Endodermal cell (in vitro differentiated cells): ENCODE results near the gene RGS9. TPM values are rescaled to one million over a fixed set of nuclear protein-coding genes. Genes with fewer than 3 reads are reported as not detected.

Source experiments
- DNase-seq: peaks from one replicate; pipeline ENCODE4 v3.0.0-alpha.2; 2017
- H3K27ac ChIP-seq: 2 replicates; pipeline ENCODE4 v1.5.1; 2013; ENCODE audit warnings: mild to moderate bottlenecking, low read depth, low read length, moderate library complexity
- H3K27me3 ChIP-seq: 2 replicates; pipeline ENCODE4 v1.6.1; 2013; ENCODE audit warnings: mild to moderate bottlenecking, low read length, moderate library complexity; ENCODE audit not compliant: insufficient read depth, control insufficient read depth, poor library complexity, severe bottlenecking
- H3K36me3 ChIP-seq: 2 replicates; pipeline ENCODE4 v1.7.0; 2013; ENCODE audit warnings: mild to moderate bottlenecking, low read length, moderate library complexity; ENCODE audit not compliant: control insufficient read depth, insufficient read depth
- H3K4me1 ChIP-seq: one replicate; pipeline ENCODE4 v1.7.0; 2013; ENCODE audit warnings: low read length; ENCODE audit not compliant: control insufficient read depth, insufficient read depth
- H3K4me3 ChIP-seq: 2 replicates; pipeline ENCODE4 v1.5.1; 2013; ENCODE audit warnings: mild to moderate bottlenecking, low read length, moderate library complexity
- H3K9ac ChIP-seq: 2 replicates; pipeline ENCODE4 v1.6.1; 2013; ENCODE audit warnings: mild to moderate bottlenecking, low read length, moderate library complexity; ENCODE audit not compliant: poor library complexity, severe bottlenecking; ENCODE audit errors: extremely low read depth
- H3K9me3 ChIP-seq: 2 replicates; pipeline ENCODE4 v1.6.1; 2013; ENCODE audit warnings: mild to moderate bottlenecking, low read length, moderate library complexity; ENCODE audit not compliant: control insufficient read depth
- H3K27ac Mint-ChIP-seq: 2 replicates; pipeline ENCODE4 v1.8.0; 2020; ENCODE audit warnings: mixed read lengths
- H3K27me3 Mint-ChIP-seq: 2 replicates; pipeline ENCODE4 v1.8.0; 2021; ENCODE audit warnings: mild to moderate bottlenecking, mixed read lengths; ENCODE audit not compliant: insufficient read depth
- H3K36me3 Mint-ChIP-seq: 2 replicates; pipeline ENCODE4 v1.8.0; 2020; ENCODE audit warnings: low read depth, mixed read lengths
- H3K4me1 Mint-ChIP-seq: 2 replicates; pipeline ENCODE4 v1.8.0; 2020; ENCODE audit warnings: mixed read lengths
- H3K4me3 Mint-ChIP-seq: 2 replicates; pipeline ENCODE4 v1.8.0; 2020; ENCODE audit warnings: mild to moderate bottlenecking, moderate library complexity, mixed read lengths
- H3K9me3 Mint-ChIP-seq: 2 replicates; pipeline ENCODE4 v1.8.0; 2020; ENCODE audit warnings: mild to moderate bottlenecking, mixed read lengths
- WGBS, 2 experiments: methylation state at CpG; one replicate each; pipeline versions ENCODE4 v1.1.5 to v1.1.7; 2013; ENCODE audit warnings: missing lambda C conversion rate in 2 of 2, mixed read lengths in 1 of 2; ENCODE audit not compliant: insufficient coverage in 1 of 2, insufficient read length in 1 of 2; 5-methylcytosine and 5-hydroxymethylcytosine counted together
- total RNA-seq, 2 donors: library from RNA; stranded (reverse); fragmentation: NEBNext Ultra II Directional in 1 of 2; extraction: Animal tissue kit (Norgen Biotek cat#: 25700) in 1 of 2; gene quantifications; 2 replicates in 1 of 2; 3 replicates in 1 of 2; pipeline ENCODE4 v1.2.1, GENCODE V29; 2021
- TF ChIP-seq, protein P1 (sequence below): fragments of 200-600 bp; sonication (generic); conservative IDR thresholded peaks from 2 replicates; pipeline ENCODE4 v1.5.0; 2021; ENCODE audit warnings: antibody characterized with exemption, mild to moderate bottlenecking

RGS9 gene
- total RNA-seq, 2 donors from 2014 or later, result 11.1 to 14.7 TPM

DNA sequence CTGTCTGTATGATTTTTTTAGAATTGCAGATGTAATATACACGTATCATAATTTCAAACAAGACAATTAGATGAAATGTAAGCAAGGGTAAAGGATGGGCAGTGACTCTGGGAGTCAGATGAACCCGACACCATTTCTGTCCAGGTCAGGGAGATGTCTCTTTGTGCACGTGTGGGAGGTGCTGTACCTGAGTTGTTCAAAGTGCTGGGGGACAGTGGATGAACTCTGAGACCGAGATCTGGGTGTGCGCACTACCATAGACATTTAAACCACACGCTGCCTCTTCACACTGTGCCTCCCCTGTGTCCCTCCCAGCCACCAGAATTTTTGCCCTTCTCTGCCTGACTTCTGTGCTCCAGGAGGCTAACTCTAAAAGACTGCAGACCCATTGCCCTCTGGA is 5.9 kb upstream of the RGS9 start:
- no peak overlapping the region for H3K27ac Mint-ChIP-seq
- H3K9ac ChIP-seq, result no peak overlapping the region

DNA sequence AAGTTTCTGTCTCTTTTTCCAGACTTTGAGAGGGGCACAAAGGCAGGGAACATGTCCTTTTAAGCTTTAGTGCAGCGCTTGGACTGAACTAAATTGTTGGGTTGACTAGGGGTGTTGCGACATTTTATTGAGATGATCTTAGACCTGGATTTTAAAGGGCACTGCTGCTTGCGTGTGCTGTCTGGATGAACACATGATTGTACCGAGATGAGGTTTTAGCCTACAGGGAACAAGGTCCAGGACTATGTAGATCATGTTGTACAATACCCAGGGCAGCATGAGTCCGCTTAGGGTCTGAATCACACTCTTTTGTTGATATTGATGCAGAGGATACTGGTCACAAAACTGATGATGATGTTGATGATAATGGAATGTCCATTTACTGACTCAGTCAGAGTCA is 5.2 kb upstream of the RGS9 start:
- TF ChIP-seq, protein P1, sequence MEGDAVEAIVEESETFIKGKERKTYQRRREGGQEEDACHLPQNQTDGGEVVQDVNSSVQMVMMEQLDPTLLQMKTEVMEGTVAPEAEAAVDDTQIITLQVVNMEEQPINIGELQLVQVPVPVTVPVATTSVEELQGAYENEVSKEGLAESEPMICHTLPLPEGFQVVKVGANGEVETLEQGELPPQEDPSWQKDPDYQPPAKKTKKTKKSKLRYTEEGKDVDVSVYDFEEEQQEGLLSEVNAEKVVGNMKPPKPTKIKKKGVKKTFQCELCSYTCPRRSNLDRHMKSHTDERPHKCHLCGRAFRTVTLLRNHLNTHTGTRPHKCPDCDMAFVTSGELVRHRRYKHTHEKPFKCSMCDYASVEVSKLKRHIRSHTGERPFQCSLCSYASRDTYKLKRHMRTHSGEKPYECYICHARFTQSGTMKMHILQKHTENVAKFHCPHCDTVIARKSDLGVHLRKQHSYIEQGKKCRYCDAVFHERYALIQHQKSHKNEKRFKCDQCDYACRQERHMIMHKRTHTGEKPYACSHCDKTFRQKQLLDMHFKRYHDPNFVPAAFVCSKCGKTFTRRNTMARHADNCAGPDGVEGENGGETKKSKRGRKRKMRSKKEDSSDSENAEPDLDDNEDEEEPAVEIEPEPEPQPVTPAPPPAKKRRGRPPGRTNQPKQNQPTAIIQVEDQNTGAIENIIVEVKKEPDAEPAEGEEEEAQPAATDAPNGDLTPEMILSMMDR, result no peak
- H3K9me3 ChIP-seq, result no peaks in the 10 kb centered on the region
- no peak for DNase-seq
- H3K36me3 ChIP-seq, result no peaks in the 10 kb centered on the region
- Mint-ChIP-seq H3K36me3 (no peaks in the 10 kb centered on the region), H3K27ac (no peak overlapping the region), H3K4me3 (no peak overlapping the region), H3K27me3 (peaks cover 31% of the 10 kb centered on the region), H3K4me1 (no peaks in the 10 kb centered on the region), H3K9me3 (no peaks in the 10 kb centered on the region)
- no peak overlapping the region for H3K9ac ChIP-seq
- peaks cover 11% of the 10 kb centered on the region for H3K27me3 ChIP-seq
- WGBS, 2 experiments, result 91 to 97% methylated on average over 5 of the region's 5 CpGs
- H3K27ac ChIP-seq, result no peak overlapping the region
- H3K4me1 ChIP-seq, result no peaks in the 10 kb centered on the region
- H3K4me3 ChIP-seq, result no peak overlapping the region

More for the DNA sequence above, 5.9 kb upstream of the RGS9 start:
- Mint-ChIP-seq H3K27me3 (peaks cover 27% of the 10 kb centered on the region), H3K36me3 (no peaks in the 10 kb centered on the region), H3K4me3 (no peak overlapping the region), H3K9me3 (no peaks in the 10 kb centered on the region), H3K4me1 (no peaks in the 10 kb centered on the region)
- TF ChIP-seq, protein P1, result no peak
- H3K4me3 ChIP-seq, result no peak overlapping the region
- no peak overlapping the region for H3K27ac ChIP-seq
- H3K36me3 ChIP-seq, result no peaks in the 10 kb centered on the region
- H3K27me3 ChIP-seq, result peaks cover 11% of the 10 kb centered on the region
- DNase-seq, result no peak
- H3K4me1 ChIP-seq, result no peaks in the 10 kb centered on the region
- WGBS, 2 experiments, result 78 to 89% methylated on average over 4 to 6 of the region's 6 CpGs
- H3K9me3 ChIP-seq, result no peaks in the 10 kb centered on the region

DNA sequence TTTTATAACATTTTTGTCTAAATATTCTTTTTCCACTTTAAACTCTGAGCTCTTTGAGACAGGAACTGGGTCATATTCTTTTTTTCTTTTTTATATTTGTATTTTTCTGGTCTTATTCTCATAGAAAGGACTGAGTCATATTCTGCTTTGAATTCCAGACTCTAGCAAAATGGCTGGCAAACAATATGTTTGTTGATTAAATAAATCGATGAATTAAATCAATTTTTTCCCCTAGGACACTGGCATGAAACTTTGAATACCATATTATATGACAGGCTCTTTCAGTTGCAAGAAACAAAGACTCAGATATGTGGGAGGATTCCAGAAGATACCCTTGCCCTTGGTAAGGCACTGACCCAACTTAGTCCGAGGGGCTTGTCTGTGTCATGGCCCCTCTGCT is 3.1 kb upstream of the RGS9 start:
- Mint-ChIP-seq H3K36me3 (no peaks in the 10 kb centered on the region), H3K27me3 (peaks cover 39% of the 10 kb centered on the region)
- 100% methylated on average over 1 to 2 of the region's 2 CpGs for WGBS, 2 experiments

More for the DNA sequence above, 3.1 kb upstream of the RGS9 start:
- DNase-seq, result no peak
- H3K4me1 Mint-ChIP-seq, result peaks cover 7% of the 10 kb centered on the region
- no peak overlapping the region for H3K4me3 Mint-ChIP-seq
- H3K9me3 Mint-ChIP-seq, result no peaks in the 10 kb centered on the region
- no peak overlapping the region for H3K27ac Mint-ChIP-seq
- Histone ChIP-seq H3K9ac (no peak overlapping the region), H3K36me3 (no peaks in the 10 kb centered on the region), H3K4me1 (no peaks in the 10 kb centered on the region), H3K27ac (no peak overlapping the region), H3K4me3 (no peak overlapping the region), H3K27me3 (peaks cover 20% of the 10 kb centered on the region), H3K9me3 (no peaks in the 10 kb centered on the region)
- TF ChIP-seq, protein P1, result no peak
